ENCODE measurements around the gene SRSF4. TPM values are rescaled to one million over a fixed set of nuclear protein-coding genes. Genes with fewer than 3 reads are reported as not detected.

SRSF4 gene
- total RNA-seq, 1 donor from 2014 or later, result 52.6 TPM

- no peak overlapping the region for H3K27ac ChIP-seq (ENCODE audit: low read depth, low read length)
- H3K9me3 ChIP-seq (ENCODE audit: insufficient read depth, low read depth, low read length), result no peaks in the 10 kb centered on the region
- no peaks in the 10 kb centered on the region for H3K27me3 ChIP-seq (ENCODE audit: insufficient read depth, low read length)
- H3K9ac ChIP-seq (ENCODE audit: low read length), result no peak overlapping the region
- H3K4me1 ChIP-seq (ENCODE audit: insufficient read depth, low read length), result no peaks in the 10 kb centered on the region
- H3K4me1 Mint-ChIP-seq (ENCODE audit: low read depth, unreplicated experiment), result no peaks in the 10 kb centered on the region
- no peak overlapping the region for H2AFZ ChIP-seq (ENCODE audit: low read depth, low read length)
- H3K4me3 ChIP-seq (ENCODE audit: insufficient read depth, low read depth, low read length), result no peak overlapping the region
- no peaks in the 10 kb centered on the region for H3K79me2 ChIP-seq (ENCODE audit: insufficient read depth, low read length)
- no peak overlapping the region for H3K4me2 ChIP-seq (ENCODE audit: low read length)
- no peak overlapping the region for H3K4me3 Mint-ChIP-seq (ENCODE audit: unreplicated experiment)
- H3K27me3 Mint-ChIP-seq (ENCODE audit: low read depth, unreplicated experiment), result no peaks in the 10 kb centered on the region
- no peaks in the 10 kb centered on the region for H3K9me3 Mint-ChIP-seq (ENCODE audit: unreplicated experiment)
- no peaks in the 10 kb centered on the region for H4K20me1 ChIP-seq (ENCODE audit: insufficient read depth, low read length)
- no peak for FAIRE-seq
- no peaks in the 10 kb centered on the region for H3K36me3 ChIP-seq (ENCODE audit: insufficient read depth, low read length)
- no peak for DNase-seq (ENCODE audit: low read depth)
- no peak overlapping the region for H3K27ac Mint-ChIP-seq (ENCODE audit: unreplicated experiment)
- no peak for TF ChIP-seq EZH2 (IDR thresholded peaks at IDR 0.05; ENCODE audit: insufficient read depth, low read length)
- TF ChIP-seq, protein P1, sequence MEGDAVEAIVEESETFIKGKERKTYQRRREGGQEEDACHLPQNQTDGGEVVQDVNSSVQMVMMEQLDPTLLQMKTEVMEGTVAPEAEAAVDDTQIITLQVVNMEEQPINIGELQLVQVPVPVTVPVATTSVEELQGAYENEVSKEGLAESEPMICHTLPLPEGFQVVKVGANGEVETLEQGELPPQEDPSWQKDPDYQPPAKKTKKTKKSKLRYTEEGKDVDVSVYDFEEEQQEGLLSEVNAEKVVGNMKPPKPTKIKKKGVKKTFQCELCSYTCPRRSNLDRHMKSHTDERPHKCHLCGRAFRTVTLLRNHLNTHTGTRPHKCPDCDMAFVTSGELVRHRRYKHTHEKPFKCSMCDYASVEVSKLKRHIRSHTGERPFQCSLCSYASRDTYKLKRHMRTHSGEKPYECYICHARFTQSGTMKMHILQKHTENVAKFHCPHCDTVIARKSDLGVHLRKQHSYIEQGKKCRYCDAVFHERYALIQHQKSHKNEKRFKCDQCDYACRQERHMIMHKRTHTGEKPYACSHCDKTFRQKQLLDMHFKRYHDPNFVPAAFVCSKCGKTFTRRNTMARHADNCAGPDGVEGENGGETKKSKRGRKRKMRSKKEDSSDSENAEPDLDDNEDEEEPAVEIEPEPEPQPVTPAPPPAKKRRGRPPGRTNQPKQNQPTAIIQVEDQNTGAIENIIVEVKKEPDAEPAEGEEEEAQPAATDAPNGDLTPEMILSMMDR (IDR thresholded peaks at IDR 0.05; ENCODE audit: insufficient read depth, low read depth, low read length), result no peak
- peaks cover 6% of the 10 kb centered on the region for H3K36me3 Mint-ChIP-seq (ENCODE audit: low read depth, unreplicated experiment)
Observed at GRCh38 chr1:29100487-29100886, 81.2 kb downstream of the SRSF4 start.

DNA sequence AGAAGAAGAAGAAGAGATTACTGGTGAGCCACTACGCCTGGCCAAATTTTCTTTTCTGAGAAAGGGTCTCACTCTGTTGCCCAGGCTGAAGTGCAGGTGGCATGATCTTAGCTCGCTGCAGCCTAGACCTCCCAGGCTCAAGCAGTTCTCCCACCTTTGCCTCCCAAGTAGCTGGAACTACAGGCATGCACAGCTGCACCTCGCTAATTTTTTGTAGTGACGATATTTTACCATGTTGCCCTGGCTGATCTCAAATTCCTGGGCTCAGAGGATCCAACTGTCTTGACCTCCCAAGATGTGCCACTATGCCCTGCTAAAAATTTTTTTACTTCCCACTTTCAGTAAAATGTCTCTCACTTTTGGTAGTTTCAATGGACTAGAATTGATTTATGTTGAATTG lies 82.4 kb downstream of the SRSF4 start:
- Histone ChIP-seq H3K9ac (ENCODE audit: low read length) (no peak overlapping the region), H3K79me2 (ENCODE audit: insufficient read depth, low read length) (no peaks in the 10 kb centered on the region), H3K4me3 (ENCODE audit: insufficient read depth, low read depth, low read length) (no peak overlapping the region), H3K9me3 (ENCODE audit: insufficient read depth, low read depth, low read length) (no peaks in the 10 kb centered on the region), H2AFZ (ENCODE audit: low read depth, low read length) (no peak overlapping the region), H3K4me2 (ENCODE audit: low read length) (no peak overlapping the region), H4K20me1 (ENCODE audit: insufficient read depth, low read length) (no peaks in the 10 kb centered on the region), H3K27ac (ENCODE audit: low read depth, low read length) (no peak overlapping the region), H3K4me1 (ENCODE audit: insufficient read depth, low read length) (no peaks in the 10 kb centered on the region), H3K36me3 (ENCODE audit: insufficient read depth, low read length) (no peaks in the 10 kb centered on the region), H3K27me3 (ENCODE audit: insufficient read depth, low read length) (no peaks in the 10 kb centered on the region)
- no peak for FAIRE-seq
- Mint-ChIP-seq H3K27me3 (ENCODE audit: low read depth, unreplicated experiment) (no peaks in the 10 kb centered on the region), H3K4me1 (ENCODE audit: low read depth, unreplicated experiment) (no peaks in the 10 kb centered on the region), H3K36me3 (ENCODE audit: low read depth, unreplicated experiment) (peaks cover 6% of the 10 kb centered on the region), H3K27ac (ENCODE audit: unreplicated experiment) (no peak overlapping the region), H3K9me3 (ENCODE audit: unreplicated experiment) (no peaks in the 10 kb centered on the region), H3K4me3 (ENCODE audit: unreplicated experiment) (no peak overlapping the region)
- DNase-seq (ENCODE audit: low read depth), result no peak
- TF ChIP-seq, protein P1 (IDR thresholded peaks at IDR 0.05; ENCODE audit: insufficient read depth, low read depth, low read length), result no peak
- TF ChIP-seq EZH2 (IDR thresholded peaks at IDR 0.05; ENCODE audit: insufficient read depth, low read length), result no peak

Other genes with a start within 250 kb of the SRSF4 start
- gene TMEM200B, start 58.0 kb downstream of the SRSF4 start, total RNA-seq, result 3.6 and 4.7 TPM in 2 replicates
- gene MECR, start 49.0 kb upstream of the SRSF4 start, total RNA-seq, result 25.1 and 30.3 TPM in 2 replicates
- 36.6 and 47.2 TPM in 2 replicates for gene PTPRU, start 54.6 kb upstream of the SRSF4 start, total RNA-seq